KBM-7 (cell line): ENCODE data around the gene CCSAP.
"Not testable (repeated sequence)": the region's sequence is repeated elsewhere in the genome, so short reads cannot be mapped to it uniquely, and the experiment has no call there.

Experiments used
- DNase-seq: peaks from one replicate; pipeline ENCODE4 v3.0.0-alpha.2; 2015
- in situ Hi-C: fragments of 300-500 bp; cut with MboI; formaldehyde crosslinking; loops from 2 replicates; pipeline ENCODE4 v1.14.3; 2020; ENCODE audit warnings: low sequenced_read_pairs, low pct_unique_long_range_greater_than_20kb, mixed read lengths

The CCSAP gene

DNA sequence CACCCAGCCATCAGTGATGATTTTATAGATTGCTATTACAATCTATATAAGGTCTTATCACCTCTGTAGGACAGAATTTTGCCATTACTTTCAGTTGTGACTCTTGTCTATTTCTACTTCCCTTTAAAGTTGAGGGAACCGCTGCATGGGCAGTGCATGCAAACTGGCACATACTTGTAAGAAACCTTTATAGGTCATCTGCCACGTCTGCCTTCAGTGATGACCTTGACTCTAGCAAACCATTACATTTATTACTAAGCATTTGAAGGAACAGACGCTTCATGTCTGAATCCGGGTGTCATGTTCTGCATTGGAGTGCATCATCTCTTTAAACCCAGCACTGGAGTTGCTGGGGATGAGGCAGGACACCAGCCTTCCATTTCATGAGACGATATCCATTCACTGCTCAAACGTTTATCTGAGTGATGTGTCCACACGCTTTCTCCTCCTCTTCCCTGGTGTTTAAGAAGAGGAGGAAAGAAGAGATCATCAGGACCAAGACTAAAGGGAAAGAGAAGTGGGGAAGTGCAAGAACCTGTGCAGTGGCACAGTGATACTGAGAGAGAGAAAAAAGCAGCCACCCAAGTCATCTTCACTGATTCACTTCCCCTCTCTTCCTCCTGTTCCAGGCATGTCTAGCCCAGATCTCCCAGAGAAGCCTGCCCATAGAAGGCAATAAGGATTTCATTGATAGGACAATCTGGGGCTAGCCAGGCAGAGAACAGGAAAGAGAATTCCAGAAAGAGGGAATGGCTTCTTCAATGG, 14.1 kb downstream of the CCSAP start:
- in situ Hi-C loops: no loop called here
- DNase-seq: no peak

DNA sequence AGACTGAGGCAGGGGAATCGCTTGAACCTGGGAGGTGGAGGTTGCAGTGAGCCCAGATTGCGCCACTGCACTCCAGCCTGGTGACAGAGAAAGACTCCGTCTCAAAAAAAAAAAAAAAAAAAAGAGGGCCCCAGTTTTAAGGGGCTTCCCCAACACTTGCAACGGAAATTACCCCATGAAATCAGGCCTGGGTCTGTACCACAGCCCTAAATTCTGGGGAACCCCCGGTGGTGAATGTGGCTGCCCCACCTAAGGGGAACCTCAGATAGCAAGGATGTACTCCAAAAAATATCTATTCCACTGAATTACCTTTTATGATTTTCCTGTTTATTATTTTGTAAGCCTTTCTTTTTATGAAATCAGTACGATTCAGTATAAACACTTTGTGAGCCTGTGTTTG, 15.1 kb downstream of the CCSAP start:
- DNase-seq, in situ Hi-C loops: not testable (repeated sequence)

DNA sequence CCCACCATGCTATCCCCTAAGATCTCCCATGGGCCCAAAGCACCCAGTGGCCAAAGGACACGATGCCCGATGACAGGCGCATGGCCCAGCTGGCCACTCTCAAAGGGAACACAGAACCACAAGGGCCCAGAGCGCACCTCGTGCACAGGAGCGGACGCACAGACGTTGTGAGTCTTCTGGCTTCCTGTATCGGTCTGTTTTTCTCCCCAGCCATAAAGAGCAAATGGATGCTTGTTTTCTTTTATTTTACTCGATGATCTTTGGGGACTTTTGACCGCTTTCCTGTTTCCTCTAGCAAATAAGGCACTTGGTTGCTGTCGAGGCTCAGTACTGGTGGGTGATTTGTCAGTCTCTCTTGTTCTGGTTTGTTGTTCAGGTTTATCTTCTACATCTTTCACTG, 16.2 kb downstream of the CCSAP start:
- no peak for DNase-seq
- in situ Hi-C loops: no loop called here

DNA sequence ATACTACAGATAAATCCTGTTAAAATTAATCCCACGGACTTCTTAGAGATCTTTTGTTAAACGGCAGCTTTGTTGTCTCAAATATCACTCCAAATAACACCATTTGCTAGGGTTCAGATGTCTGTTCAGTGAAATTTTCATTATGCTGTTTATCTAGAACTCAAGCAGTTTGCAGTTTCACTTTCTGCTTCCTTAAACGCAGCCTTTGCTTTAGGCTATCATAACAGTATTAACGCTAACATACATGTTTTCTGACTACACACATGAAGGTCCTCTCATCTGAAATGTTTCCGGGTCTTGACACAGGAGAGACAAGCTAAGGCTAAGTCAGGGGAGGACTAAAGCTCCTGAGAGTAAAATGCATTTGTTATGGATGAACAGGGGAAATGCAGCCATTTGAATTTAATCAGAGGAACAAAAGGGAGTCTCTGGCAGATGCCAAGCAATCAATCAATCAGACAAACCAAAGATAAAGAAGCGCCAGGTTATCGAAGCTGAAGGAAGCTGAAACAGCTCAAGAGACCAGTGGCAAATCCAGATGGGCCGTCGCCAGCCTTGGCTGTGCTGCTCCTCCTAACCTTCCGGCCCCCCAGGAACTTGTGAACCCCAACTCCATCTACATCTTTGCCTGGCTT, 16.9 kb downstream of the CCSAP start:
- in situ Hi-C loops: no loop called here
- DNase-seq: no peak

DNA sequence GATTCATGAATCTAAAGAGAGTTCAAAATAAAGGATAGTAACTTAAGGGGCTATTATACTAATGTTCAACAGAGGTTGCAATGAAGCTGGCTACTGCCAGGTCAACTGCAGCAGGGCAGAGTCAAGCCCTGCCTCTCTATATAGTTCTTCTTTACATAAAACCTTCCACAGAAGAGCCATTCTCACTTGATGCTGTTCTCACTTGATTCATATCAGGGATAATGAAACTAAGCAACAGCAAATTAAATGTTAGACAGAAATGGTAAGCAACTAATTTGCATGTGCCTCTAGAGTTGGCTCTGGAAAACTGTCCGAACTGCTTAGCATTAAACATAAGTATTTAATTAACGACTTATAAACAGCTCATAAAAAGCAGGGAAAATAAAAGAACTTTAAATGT, 17.4 kb downstream of the CCSAP start:
- in situ Hi-C loops: no loop called here
- no peak for DNase-seq

DNA sequence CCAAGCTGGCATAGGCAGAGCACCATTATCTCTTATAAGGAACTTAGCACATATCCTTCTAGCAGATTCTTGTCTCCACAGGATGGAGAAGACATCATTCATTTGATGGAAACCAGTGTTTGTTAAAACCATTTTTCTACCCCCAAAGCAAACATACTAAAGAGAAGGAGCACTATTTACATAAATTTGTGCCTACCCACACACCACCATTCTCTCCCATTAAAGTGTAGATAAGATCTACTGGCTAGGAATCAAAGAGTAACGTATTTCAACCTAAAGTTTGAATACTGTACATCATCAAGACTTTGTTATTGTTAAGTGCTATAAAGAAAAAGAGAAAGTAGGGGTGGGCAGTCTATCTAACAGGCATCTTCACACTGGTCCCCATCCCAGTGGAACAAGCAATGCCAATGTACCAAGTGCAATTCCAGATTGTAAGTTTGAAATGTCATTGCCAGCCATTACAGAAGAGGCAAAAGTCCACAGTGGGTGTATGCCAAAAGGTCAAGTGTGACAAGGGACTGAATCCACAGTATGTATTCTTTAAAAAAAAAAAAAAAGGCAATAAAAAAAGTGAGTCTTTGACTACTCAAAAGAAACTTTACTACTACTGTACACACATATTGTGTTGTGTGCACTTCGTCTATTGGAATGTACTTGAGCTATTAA, 18.8 kb downstream of the CCSAP start:
- in situ Hi-C loops: no loop called here
- no peak for DNase-seq

DNA sequence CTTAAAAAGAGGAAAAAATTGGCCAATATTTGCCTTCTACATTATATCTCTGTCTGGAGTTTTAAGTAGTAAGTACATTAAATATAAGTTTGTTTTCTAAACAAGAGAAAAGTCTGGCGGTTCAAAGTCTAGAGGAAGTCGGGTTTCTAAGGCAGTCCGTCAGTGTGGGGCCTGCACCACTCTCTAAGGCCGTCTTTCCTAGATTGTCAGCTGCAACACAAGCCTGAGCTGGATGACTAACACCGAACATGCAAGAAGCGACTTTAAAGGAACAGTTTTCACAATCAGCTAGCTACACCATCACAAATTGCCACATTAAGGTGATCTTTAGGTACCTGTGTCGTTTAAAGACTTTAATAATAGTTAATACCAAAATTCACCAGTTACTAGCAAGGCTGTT, 19.6 kb downstream of the CCSAP start:
- in situ Hi-C loops: no loop called here
- no peak for DNase-seq

DNA sequence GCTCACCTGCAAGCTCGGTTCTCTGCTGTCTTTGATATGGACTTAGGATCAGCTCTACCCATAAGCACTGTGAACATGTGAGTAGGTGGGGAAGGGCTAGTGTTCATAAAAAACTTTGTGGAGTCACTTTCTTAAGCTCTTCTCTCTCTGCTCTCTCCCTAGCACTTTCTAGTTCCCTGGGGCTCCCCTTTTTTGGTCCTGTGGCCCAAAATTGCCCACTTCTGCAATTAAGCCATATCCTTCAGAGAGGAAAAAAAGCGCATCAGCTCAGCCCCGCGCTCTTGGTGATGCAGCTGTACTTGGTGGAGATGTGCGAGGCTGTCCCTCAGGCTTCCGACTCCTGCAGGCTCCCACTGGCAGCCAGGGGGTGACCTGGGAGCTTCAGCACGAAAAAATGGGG, 23.4 kb downstream of the CCSAP start:
- no peak for DNase-seq
- in situ Hi-C loops: no loop called here

DNA sequence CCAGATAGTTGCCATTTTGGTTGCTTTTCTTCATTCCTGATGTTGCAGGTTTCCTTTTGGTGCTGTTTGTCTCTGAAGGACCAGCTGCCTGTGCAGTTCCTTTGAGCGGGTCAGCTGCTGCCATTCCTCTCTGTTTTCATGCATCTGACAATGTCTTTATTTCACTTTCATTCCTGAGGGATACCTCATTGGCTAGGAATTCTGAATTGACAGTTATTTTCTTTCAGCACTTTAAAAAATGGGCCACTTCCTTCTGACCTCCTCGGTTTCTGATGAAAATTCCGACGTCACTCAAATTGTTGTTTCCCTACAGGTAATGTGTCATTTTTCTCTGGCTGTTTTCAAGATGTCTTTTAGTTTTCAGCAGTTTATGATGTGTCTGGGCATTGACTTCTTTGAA, 24.8 kb downstream of the CCSAP start:
- no peak for DNase-seq
- in situ Hi-C loops: no loop called here

DNA sequence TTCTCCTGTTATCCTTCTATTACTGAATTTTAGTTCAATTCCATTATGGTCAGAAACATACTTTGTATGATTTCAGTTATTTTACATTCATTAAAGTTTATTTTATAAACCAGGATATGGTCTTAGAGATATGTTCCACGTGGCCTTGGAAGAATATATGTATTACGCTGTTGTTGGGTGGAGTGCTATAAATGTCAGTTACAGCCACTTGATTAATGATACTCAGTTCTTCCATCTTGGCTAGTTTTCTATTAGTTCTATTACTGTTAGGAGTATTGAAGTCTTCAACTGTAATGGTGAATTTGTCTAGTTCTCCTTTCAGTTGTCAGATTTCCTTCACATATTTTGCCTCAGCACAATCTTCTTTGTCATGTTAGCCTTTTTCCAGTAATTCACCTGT, 26.7 kb downstream of the CCSAP start:
- DNase-seq: no peak
- in situ Hi-C loops: no loop called here

DNA sequence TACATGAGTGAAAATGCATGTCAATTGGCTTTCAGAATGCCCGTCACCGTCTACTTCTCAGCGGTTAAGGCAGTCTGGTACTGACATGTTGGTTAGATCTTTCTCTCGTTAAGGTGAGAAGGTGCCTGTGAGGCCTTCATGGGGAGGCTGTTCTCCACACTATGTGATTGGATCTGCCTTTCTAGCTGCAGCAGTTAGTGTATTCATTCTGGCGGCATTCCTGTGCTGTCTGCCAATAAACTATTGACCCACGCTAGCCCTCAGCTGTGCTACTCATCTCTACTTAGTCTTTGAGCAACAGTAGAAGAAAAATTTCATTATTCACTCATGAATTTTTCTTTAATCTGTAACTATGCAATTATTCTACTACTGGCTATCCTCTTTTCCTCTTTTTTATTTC, 32.0 kb downstream of the CCSAP start:
- no peak for DNase-seq
- in situ Hi-C loops: no loop called here

DNA sequence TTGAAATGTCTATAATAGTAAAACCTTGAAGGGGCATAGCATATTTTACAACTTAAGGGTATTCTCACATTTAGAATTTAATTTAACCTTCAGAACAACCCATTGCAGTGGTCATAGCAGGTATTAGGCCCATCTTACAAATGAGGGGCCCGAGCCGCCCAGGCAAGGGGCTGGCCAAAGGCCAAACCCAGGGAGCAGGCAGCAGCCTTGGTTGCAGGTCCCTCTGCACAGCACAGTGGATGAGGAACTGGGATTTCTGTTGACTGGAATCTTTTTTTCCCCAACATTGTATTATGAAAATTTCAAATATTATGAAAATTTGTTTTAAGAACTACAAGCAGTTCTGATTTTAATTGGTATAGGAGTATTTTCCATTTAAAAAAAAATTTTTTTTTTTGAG, 33.2 kb downstream of the CCSAP start:
- in situ Hi-C loops: no loop called here
- no peak for DNase-seq

DNA sequence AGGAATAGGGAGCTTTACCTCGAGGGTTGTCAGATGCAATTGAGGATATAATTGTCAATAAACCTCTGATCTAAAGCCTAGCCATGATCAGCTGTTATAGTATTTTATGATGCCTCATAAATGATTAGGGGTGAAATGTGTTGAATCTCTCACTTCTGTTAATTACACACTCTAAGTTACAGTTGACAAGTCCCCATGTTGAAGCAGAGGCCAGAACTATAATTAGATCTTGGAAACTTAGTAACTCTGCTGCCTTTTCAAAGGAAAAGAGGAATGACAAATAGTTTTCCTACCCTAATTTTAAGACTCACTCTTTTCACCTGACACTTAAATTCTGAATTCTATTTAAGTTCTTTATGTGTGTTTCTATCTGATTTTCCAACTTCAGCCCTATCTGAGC, 33.8 kb downstream of the CCSAP start:
- DNase-seq: no peak

DNA sequence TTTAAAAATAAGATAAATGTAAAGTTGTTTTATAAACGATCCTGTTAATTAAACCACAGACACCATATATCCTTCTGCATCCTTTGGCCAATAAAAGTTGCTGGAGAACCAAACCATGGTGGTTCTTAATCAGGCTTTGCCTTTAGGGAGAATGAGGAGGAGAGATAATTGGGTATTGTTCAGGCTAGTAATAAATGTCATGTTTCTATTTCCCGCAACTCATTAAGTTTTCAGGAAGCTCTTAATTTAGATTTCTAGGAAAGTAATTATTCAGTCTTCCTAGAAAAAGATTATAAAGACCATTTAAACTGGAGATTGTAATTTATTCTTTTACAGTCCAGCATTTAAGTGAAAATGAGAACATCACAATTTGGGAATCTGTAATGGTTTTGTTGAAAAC, 37.5 kb downstream of the CCSAP start:
- in situ Hi-C loops: no loop called here
- DNase-seq: peak; percentile 28

More for the DNA sequence above, 33.8 kb downstream of the CCSAP start:
- in situ Hi-C loops: no loop called here

DNA sequence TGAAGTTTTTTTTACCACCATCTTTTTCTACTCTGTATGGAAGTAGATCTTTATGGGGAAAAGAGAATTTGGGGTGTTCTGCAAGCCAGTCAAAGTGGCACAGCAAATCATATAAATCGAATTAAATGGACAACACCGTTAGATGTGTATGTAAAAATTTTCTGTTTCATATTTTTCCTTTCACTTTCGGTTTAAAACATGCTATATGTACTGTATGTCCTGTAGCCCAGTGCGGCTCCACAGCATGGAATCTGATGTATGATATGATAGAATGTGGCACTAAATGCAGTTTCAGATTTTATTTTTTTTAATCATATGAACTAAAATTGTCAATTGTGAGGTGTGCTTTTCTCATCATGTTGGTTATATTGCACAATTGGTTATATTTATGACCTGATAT, 39.0 kb downstream of the CCSAP start:
- no peak for DNase-seq
- in situ Hi-C loops: no loop called here

DNA sequence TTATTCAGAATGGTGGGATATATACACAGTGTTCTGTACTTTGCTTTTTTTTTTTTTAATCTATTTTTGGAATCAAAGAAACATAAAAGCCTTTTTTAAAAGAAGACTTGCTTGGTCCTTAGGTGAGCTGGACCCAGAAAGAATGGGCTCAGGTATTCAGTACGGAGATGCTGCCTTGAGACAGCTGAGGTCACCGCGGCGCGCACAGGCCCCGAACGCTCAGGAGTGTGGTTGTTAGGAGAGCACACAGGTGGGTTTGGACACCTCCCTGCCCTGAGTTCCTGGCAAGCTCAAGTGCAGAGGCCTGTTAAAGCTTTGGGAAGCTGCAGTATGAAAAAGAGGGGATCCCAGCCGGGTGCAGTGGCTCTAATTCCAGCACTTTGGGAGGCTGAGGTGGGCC, 40.1 kb downstream of the CCSAP start:
- no peak for DNase-seq
- in situ Hi-C loops: no loop called here

DNA sequence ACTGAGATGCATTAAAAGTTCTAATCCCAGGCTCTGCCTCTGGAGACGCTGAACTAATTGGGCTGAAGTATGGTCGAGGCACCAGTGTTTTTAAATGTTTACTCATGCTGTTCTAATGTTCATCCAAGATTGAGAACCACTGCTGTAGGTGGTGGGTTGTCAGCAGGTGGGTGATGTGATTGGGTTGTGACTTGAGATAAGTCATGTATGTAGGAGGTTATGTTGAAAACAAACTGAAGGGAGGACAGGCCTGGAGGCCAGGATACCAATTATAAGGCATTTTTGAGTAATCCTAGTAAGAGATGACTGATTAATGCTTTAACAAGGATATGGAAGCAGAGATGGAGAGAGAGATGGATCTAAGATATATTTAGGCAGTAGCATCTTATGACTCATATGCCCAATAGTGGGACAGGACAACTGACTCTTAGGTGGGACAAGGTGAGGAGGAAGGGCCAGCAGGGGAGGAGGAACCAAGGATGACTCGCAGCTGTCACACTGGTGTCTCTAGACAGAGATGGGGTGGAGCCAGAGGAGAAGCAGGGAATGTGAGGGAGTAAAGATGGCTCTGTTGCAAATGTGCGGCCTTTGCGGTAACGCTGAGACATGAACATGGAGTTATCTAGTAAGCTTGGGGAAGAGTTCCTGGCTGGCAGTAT, 42.6 kb downstream of the CCSAP start:
- DNase-seq: no peak
- in situ Hi-C loops: no loop called here

DNA sequence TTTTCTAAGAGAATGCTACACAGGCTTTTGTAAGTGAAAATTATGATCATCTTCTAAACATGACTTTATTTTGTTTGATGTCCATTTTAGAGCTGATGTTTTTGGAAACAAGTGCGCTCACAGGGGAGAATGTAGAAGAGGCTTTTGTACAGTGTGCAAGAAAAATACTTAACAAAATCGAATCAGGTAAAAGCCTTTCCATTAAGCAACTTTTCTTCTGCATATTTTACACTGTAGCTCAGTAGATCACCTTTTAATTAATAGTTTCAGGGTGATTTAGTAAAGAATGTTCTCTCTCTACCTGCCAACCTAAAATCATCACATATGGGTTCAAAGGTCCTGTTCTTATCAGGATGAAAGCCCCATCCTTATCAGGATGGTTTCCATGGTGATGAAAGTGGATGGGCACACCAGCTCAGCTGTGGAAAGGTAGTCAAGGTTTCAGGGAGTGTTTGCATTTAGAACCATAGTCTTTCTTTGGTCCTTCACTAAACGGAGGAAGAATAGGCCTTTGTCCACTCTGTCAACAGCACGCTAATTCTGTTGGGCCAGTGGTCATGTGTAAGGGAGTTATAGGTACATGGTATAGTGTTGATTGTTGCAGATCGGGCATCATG, 43.9 kb downstream of the CCSAP start:
- DNase-seq: no peak
- in situ Hi-C loops: no loop called here

DNA sequence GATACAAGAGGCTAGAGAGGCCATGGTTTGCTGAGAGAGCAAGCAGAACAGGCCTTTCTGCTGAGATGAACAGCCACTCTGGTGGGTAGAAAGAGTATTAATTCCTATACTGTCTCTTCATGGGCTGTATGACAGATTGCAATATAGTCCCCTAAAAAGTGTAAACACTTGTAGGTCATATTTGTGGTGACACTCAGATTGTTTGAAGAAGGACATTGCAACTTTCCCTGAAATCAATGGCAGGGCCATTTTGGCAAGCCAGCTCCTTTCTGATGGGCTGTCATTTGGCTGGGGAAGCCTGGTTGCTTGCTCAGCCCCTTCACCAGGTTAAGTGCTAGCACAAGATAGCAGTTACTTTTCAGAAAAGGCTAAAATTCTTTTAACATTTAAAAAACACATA, 44.4 kb downstream of the CCSAP start:
- in situ Hi-C loops: no loop called here

DNA sequence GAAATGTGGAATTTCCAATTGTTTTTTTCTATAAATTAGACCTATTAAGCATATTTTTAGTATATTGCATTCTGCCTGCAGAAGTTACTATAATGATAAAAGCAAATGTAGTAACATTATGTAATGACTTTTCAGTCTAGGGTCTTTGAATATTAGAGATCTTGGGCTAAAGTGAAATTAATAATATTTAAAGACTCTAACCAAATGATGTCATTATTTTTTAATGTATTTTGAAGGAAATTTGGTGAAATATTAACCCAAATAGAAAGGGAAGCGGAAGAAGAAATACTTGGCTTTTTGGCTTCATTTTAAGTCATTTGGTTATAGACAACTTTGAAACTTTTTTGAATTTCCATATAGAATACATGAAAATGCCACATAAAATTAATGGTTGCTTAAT, 45.1 kb downstream of the CCSAP start:
- in situ Hi-C loops: no loop called here
- DNase-seq: no peak

More for the DNA sequence above, 44.4 kb downstream of the CCSAP start:
- no peak for DNase-seq
